ENCODE results near the gene PDSS1.

DNA sequence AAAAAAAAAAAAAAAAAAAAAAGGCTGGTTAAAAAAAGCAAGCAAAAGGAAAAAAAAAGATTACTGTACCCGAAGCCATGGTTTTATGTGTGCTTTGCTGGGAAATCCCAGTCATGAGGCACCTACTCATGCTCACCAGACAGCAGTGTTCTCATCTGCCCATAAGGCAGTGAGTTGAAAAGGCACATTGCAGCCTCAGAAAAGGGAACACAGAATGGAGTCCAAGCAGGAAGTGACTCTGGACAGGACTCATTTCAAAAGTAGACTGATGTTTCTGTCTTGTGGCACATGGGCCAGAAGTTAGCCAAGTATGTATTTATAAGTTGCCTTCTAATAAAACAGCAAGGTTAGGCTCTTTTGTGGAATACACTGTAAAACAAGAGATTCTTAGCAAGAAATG, 40.2 kb downstream of the PDSS1 start:
- TF ChIP-seq GATAD2B (IDR thresholded peaks at IDR 0.05; ENCODE audit: borderline replicate concordance) (no peak), NFIC (IDR thresholded peaks at IDR 0.05) (no peak), EGR1 (conservative IDR thresholded peaks at IDR 0.05) (no peak), GATA2 (CRISPR knock-in tag; IDR thresholded peaks at IDR 0.05) (no peak), PHTF2 (CRISPR knock-in tag; IDR thresholded peaks at IDR 0.05) (no peak), ZNF740 (CRISPR knock-in tag; IDR thresholded peaks at IDR 0.05) (no peak), ZNF740 (tag; IDR thresholded peaks at IDR 0.05) (no peak), SIN3A (IDR thresholded peaks at IDR 0.05; ENCODE audit: borderline replicate concordance in 2 of 2, control insufficient read depth in 1 of 2, low read depth in 2 of 2, low read length in 2 of 2) (no peak), FOXK1 (CRISPR knock-in tag; IDR thresholded peaks at IDR 0.05; ENCODE audit: borderline replicate concordance) (no peak), RBM25 (IDR thresholded peaks at IDR 0.05; ENCODE audit: low read depth, low read length, severe bottlenecking) (no peak), CBFB (CRISPR knock-in tag; IDR thresholded peaks at IDR 0.05) (no peak), SP1 (CRISPR knock-in tag; IDR thresholded peaks at IDR 0.05) (no peak), SMAD2 (IDR thresholded peaks at IDR 0.05; ENCODE audit: low read depth, low read length) (no peak), POLR2A (conservative IDR thresholded peaks at IDR 0.05) (no peak)

Measured in K562 (cell line).